K562 (cell line): ENCODE measurements around the gene EGF. TPM values are rescaled to one million over a fixed set of nuclear protein-coding genes. Genes with fewer than 3 reads are reported as not detected.

ENCODE experiments used
- ATAC-seq: fragments of 200-7000 bp; cut with Tn5 transposase; 3 replicates; pipeline ENCODE4 v1.9.1; 2020; ENCODE audit warnings: moderate library complexity
- BruUV-seq: library from RNA; stranded (reverse); fragments of 400-500 nt; replicated peaks from 2 replicates; lab custom pipeline; 2021; lab: Mats Ljungman, UMichigan
- CTCF ChIA-PET: fragments of 300-600 bp; formaldehyde crosslinking; extraction: SDS; loops from one replicate; lab custom pipeline; 2021; ENCODE audit warnings: low intra/inter-chr PET ratio; lab: Yijun Ruan, JAX
- POLR2A ChIA-PET: fragments of 300-600, 350-650 bp; sonication (Branson Sonifier 250); formaldehyde crosslinking; extraction: SDS; loops from one replicate; lab custom pipeline; 2021; ENCODE audit warnings: antibody characterized with exemption, inconsistent platforms; lab: Yijun Ruan, JAX
- DNase-seq, 4 experiments: peaks; one replicate each; pipeline versions ENCODE4 v3.0.0 to v3.0.0-alpha.2; 2011 to 2018; ENCODE audit warnings: low spot score in 3 of 4, mixed read lengths in 3 of 4; ENCODE audit errors: extremely low read depth in 1 of 4
- FAIRE-seq: peaks from 2 replicates; lab custom pipeline; 2011; peaks lifted over from hg19 to GRCh38; lab: Jason Lieb, UNC
- H2AFZ ChIP-seq: 2 replicates; pipeline ENCODE4 v1.6.0; 2011; ENCODE audit warnings: low read depth, low read length, control low read depth, inconsistent platforms
- H3K27ac ChIP-seq: fragments of 200-600 bp; 3 replicates; pipeline ENCODE4 v1.8.0; 2011; ENCODE audit warnings: low read depth, mild to moderate bottlenecking, control low read depth, inconsistent platforms, low read length, moderate library complexity, mixed read lengths; ENCODE audit errors: extremely low read depth
- H3K27me3 ChIP-seq, 2 experiments: fragments of 300-600 bp in 1 of 2; 2 replicates in 1 of 2; 3 replicates in 1 of 2; pipeline versions ENCODE4 v1.6.0 to v1.8.0; 2011; ENCODE audit warnings: inconsistent platforms in 2 of 2, low read length in 2 of 2, mild to moderate bottlenecking in 1 of 2, mixed read lengths in 1 of 2, moderate library complexity in 1 of 2; ENCODE audit not compliant: control insufficient read depth in 2 of 2, insufficient read depth in 2 of 2
- H3K36me3 ChIP-seq: fragments of 300-600 bp; 3 replicates; pipeline ENCODE4 v1.8.0; 2011; ENCODE audit warnings: mild to moderate bottlenecking, low read length, inconsistent platforms; ENCODE audit not compliant: control insufficient read depth, insufficient read depth
- H3K4me1 ChIP-seq, 2 experiments: fragments of 200-600 bp in 1 of 2; replicated peaks in 1 of 2; 2 replicates in 1 of 2; 3 replicates in 1 of 2; pipeline versions ENCODE4 v1.5.1 to v1.8.0; 2011; ENCODE audit warnings: inconsistent platforms in 2 of 2, low read length in 2 of 2, mild to moderate bottlenecking in 1 of 2, mixed read lengths in 1 of 2, moderate library complexity in 1 of 2; ENCODE audit not compliant: control insufficient read depth in 2 of 2, insufficient read depth in 2 of 2
- H3K4me2 ChIP-seq: 2 replicates; pipeline ENCODE4 v1.6.1; 2011; ENCODE audit warnings: low read length, control low read depth, inconsistent platforms, mixed read lengths; ENCODE audit not compliant: insufficient read depth
- H3K4me3 ChIP-seq: fragments of 200-600 bp; sonication (generic), shearing (Covaris generic); 2 replicates; pipeline ENCODE4 v1.5.1; 2016; ENCODE audit warnings: control low read depth, inconsistent platforms
- H3K79me2 ChIP-seq: fragments of 200-600 bp; 3 replicates; pipeline ENCODE4 v1.8.0; 2011; ENCODE audit warnings: low read length, inconsistent platforms; ENCODE audit not compliant: control insufficient read depth, insufficient read depth
- H3K9ac ChIP-seq, 2 experiments: 2 replicates each; pipeline versions ENCODE4 v1.6.0 to v1.6.1; 2011; ENCODE audit warnings: low read depth in 2 of 2, low read length in 2 of 2, control low read depth in 1 of 2, inconsistent platforms in 1 of 2, mild to moderate bottlenecking in 1 of 2, mixed read lengths in 1 of 2; ENCODE audit not compliant: insufficient read depth in 1 of 2
- H3K9me1 ChIP-seq: one replicate; pipeline ENCODE4 v1.6.0; 2011; ENCODE audit warnings: inconsistent platforms, mild to moderate bottlenecking, low read length, moderate library complexity; ENCODE audit not compliant: control insufficient read depth, insufficient read depth
- H3K9me3 ChIP-seq: replicated peaks from 2 replicates; pipeline ENCODE4 v1.5.1; 2011; ENCODE audit warnings: low read depth, low read length, inconsistent platforms; ENCODE audit not compliant: control insufficient read depth, insufficient read depth
- H4K20me1 ChIP-seq: replicated peaks from 2 replicates; pipeline ENCODE4 v1.6.1; 2011; ENCODE audit warnings: low read length, inconsistent platforms, mixed read lengths; ENCODE audit not compliant: control insufficient read depth, insufficient read depth
- E2F4 ChIP-seq: sonication (generic); formaldehyde crosslinking; IDR thresholded peaks from 2 replicates; pipeline ENCODE4 v1.8.0; 2022; ENCODE audit warnings: mild to moderate bottlenecking, low read depth, missing genetic modification reagents
- MCM2 ChIP-seq: fragments of 450-650 bp; IDR thresholded peaks from 2 replicates; pipeline ENCODE4 v1.6.1; 2017; ENCODE audit warnings: low read depth, mild to moderate bottlenecking
- PHF21A ChIP-seq: fragments of 450-650 bp; IDR thresholded peaks from 2 replicates; pipeline ENCODE4 v1.6.1; 2017; ENCODE audit warnings: low read depth, borderline replicate concordance
- ZBTB9 ChIP-seq: fragments of 450-650 bp; formaldehyde crosslinking; IDR thresholded peaks from 2 replicates; pipeline ENCODE4 v1.4.0; 2020; ENCODE audit warnings: mild to moderate bottlenecking, moderate library complexity
- ZNF282 ChIP-seq: sonication (generic); formaldehyde crosslinking; IDR thresholded peaks from 2 replicates; pipeline ENCODE4 v1.8.1; 2023; ENCODE audit warnings: missing genetic modification reagents
- WGBS: fragments of 100-300 bp; shearing (Covaris generic); methylation state at CpG from one replicate; pipeline ENCODE4 v1.1.6; 2016; ENCODE audit warnings: low coverage, mixed read lengths; ENCODE audit not compliant: insufficient coverage; ENCODE audit errors: missing lambda C conversion rate; 5-methylcytosine and 5-hydroxymethylcytosine counted together
- in situ Hi-C: fragments of 300-500 bp; cut with MboI; formaldehyde crosslinking; loops from 4 replicates; pipeline ENCODE4 v1.15.0; 2018; ENCODE audit warnings: inconsistent platforms, mixed read lengths
- intact Hi-C: fragments of 100-400 bp; cut with micrococcal nuclease; formaldehyde crosslinking; loops from 2 replicates; pipeline ENCODE4 v1.14.2; 2022
- polyA plus RNA-seq, 8 experiments: library from polyadenylated mRNA; depleted of rRNA in 4 of 8; stranded (reverse) in 5 of 8; unstranded in 3 of 8; fragments of >200 nt; fragmentation: Nextera tagmentation in 2 of 8; fragmentation: Illumina TruSeq in 1 of 8; extraction: Ambion mirVana in 2 of 8; extraction: Trizol in 1 of 8; gene quantifications; 2 replicates each; pipeline versions ENCODE4 v1.2.1 to v1.2.3, GENCODE V29; 2011 to 2014; ENCODE audit warnings: inconsistent platforms in 1 of 8, missing spikeins in 1 of 8
- total RNA-seq, 7 experiments: library from RNA; depleted of rRNA in 6 of 7; stranded (reverse); fragments of >200 nt in 6 of 7; fragmentation: Illumina TruSeq in 2 of 7; extraction: Trizol in 2 of 7; gene quantifications; 2 replicates each; pipeline versions ENCODE4 v1.2.1 to v1.2.3, GENCODE V29; 2011 to 2021; ENCODE audit warnings: low replicate concordance in 1 of 7

Gene EGF
- total and polyA plus RNA-seq, 9 of the 15 experiments (the other 6 are each of a cell fraction or from before 2014, with no cell fraction given): 0.32 to 3.1 (median 1.3) TPM

- 0% methylated on average over 1 of the region's 1 CpG for WGBS
- Histone ChIP-seq H3K9me3 (no peaks in the 10 kb centered on the region), H3K27me3 (peaks cover 0 to 4% of the 10 kb centered on the region in 2 experiments; a peak in 1 of 5 replicates), H3K36me3 (no peaks in the 10 kb centered on the region), H3K4me2 (no peak overlapping the region), H3K79me2 (no peaks in the 10 kb centered on the region), H3K9ac (no peak overlapping the region), H3K4me3 (no peak overlapping the region), H3K9me1 (no peaks in the 10 kb centered on the region), H4K20me1 (no peaks in the 10 kb centered on the region), H3K27ac (no peak overlapping the region), H2AFZ (no peak overlapping the region)
- no TSS peak for BruUV-seq
- no peak for FAIRE-seq
- intact Hi-C loops: no loop called here
- TF ChIP-seq ZBTB9 (CRISPR knock-in tag): no peak
- no peak for TF ChIP-seq E2F4
- no peak for TF ChIP-seq MCM2
- no peak for TF ChIP-seq PHF21A
- TF ChIP-seq ZNF282 (CRISPR knock-in tag): no peak
- TF ChIP-seq, all 486 proteins: peak for 0
- in situ Hi-C loops: loop anchor here (10.0 kb wide), 1 partner anchor 557 kb away; no protein-coding TSS in a partner anchor
- DNase-seq: no peak
- H3K4me1 ChIP-seq: no peaks in the 10 kb centered on the region
- ATAC-seq: no peak
- ChIA-PET POLR2A (no interaction called here), CTCF (interaction anchor here (0.6 kb wide), 1 partner anchor 64 kb away, joined by 3 read pairs; no protein-coding TSS in a partner anchor)
Observed at GRCh38 chr4:109981936-109982335, 69.3 kb downstream of the EGF start.
